SU-DHL-6 (cell line): ENCODE data around the gene ASL.

Source experiments
- CTCF ChIP-seq: fragments of 200-600 bp; sonication (generic); IDR thresholded peaks from one replicate; pipeline ENCODE4 v1.5.1; 2017; ENCODE audit warnings: antibody characterized with exemption, mild to moderate bottlenecking, low read length, moderate library complexity; ENCODE audit not compliant: insufficient read depth, poor library complexity, severe bottlenecking
- EZH2phosphoT487 ChIP-seq: fragments of 200-600 bp; sonication (generic), shearing (Covaris generic); conservative IDR thresholded peaks from 2 replicates; pipeline ENCODE4 v1.6.1; 2018; ENCODE audit warnings: mild to moderate bottlenecking, antibody characterized with exemption, low read length, moderate library complexity, mixed read lengths

DNA sequence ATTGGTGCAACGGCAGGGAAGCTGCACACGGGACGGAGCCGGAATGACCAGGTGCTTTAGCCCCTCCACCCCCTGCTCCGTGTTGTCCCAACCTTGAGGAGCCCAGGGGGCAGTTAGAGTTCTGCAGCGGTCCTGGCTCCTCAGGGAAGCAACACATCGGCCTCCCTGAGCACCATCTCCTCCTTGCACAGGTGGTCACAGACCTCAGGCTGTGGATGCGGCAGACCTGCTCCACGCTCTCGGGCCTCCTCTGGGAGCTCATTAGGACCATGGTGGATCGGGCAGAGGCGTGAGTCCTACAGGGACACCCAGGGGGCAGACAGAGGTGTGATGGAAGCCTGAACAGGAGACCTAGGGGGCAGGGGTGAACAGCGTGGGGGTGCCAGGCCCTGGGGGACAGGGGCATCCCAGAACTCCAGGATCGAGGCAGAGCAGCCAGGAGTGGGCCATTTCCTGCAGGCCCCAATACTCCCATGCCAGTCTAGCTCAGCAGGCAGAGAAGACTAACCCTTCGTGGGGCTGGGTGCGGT is 7.3 kb downstream of the ASL start:
- no peak for TF ChIP-seq CTCF
- no peak for TF ChIP-seq EZH2phosphoT487
